H9 (cell line): Measurements from ENCODE around the gene TMEM151A. TPM values are rescaled to one million over a fixed set of nuclear protein-coding genes. Genes with fewer than 3 reads are reported as not detected.

Source experiments
- DNase-seq: peaks from one replicate; pipeline ENCODE4 v3.0.0-alpha.2; 2017
- H2AFZ ChIP-seq: one replicate; pipeline ENCODE4 v1.6.1; 2013; ENCODE audit warnings: mild to moderate bottlenecking, low read length, control low read depth, moderate library complexity
- H2AK5ac ChIP-seq: 2 replicates; pipeline ENCODE4 v1.6.1; 2013; ENCODE audit warnings: low read length, control low read depth, mixed read lengths; ENCODE audit not compliant: insufficient read length
- H2BK120ac ChIP-seq: one replicate; pipeline ENCODE4 v1.6.1; 2013; ENCODE audit warnings: low read depth, mild to moderate bottlenecking, low read length, control low read depth, inconsistent platforms; ENCODE audit not compliant: poor library complexity, severe bottlenecking
- H2BK12ac ChIP-seq: 2 replicates; pipeline ENCODE4 v1.6.1; 2013; ENCODE audit warnings: low read length, control low read depth, mixed read lengths, low read depth; ENCODE audit not compliant: insufficient read length
- H2BK15ac ChIP-seq: 2 replicates; pipeline ENCODE4 v1.6.1; 2013; ENCODE audit warnings: low read depth, low read length, control low read depth
- H2BK20ac ChIP-seq: one replicate; pipeline ENCODE4 v1.6.1; 2013; ENCODE audit warnings: low read depth, mild to moderate bottlenecking, low read length, control low read depth, inconsistent platforms; ENCODE audit not compliant: poor library complexity, severe bottlenecking
- H2BK5ac ChIP-seq: 2 replicates; pipeline ENCODE4 v1.6.1; 2013; ENCODE audit warnings: low read length, control low read depth, mixed read lengths; ENCODE audit not compliant: insufficient read length
- H3K14ac ChIP-seq: 2 replicates; pipeline ENCODE4 v1.6.1; 2013; ENCODE audit warnings: low read length, control low read depth; ENCODE audit not compliant: insufficient read depth
- H3K18ac ChIP-seq: 2 replicates; pipeline ENCODE4 v1.6.1; 2013; ENCODE audit warnings: low read depth, mild to moderate bottlenecking, mixed read lengths, low read length, control low read depth; ENCODE audit not compliant: insufficient read length
- H3K23ac ChIP-seq: 2 replicates; pipeline ENCODE4 v1.6.1; 2013; ENCODE audit warnings: low read length, control low read depth, mixed read lengths, low read depth; ENCODE audit not compliant: insufficient read length
- H3K23me2 ChIP-seq: 2 replicates; pipeline ENCODE4 v1.6.1; 2013; ENCODE audit warnings: low read depth, mild to moderate bottlenecking, mixed read lengths, low read length, control low read depth; ENCODE audit not compliant: insufficient read length, poor library complexity, severe bottlenecking
- H3K27ac ChIP-seq: 2 replicates; pipeline ENCODE4 v1.5.1; 2013; ENCODE audit warnings: low read length, control low read depth, mixed read lengths, low read depth; ENCODE audit not compliant: insufficient read length
- H3K27me3 ChIP-seq: 2 replicates; pipeline ENCODE4 v1.6.1; 2013; ENCODE audit warnings: low read length, control low read depth, inconsistent platforms; ENCODE audit not compliant: insufficient read depth
- H3K4ac ChIP-seq: 2 replicates; pipeline ENCODE4 v1.6.1; 2013; ENCODE audit warnings: low read depth, mild to moderate bottlenecking, control low read depth, inconsistent platforms, low read length, moderate library complexity
- H3K4me1 ChIP-seq: 2 replicates; pipeline ENCODE4 v1.6.1; 2013; ENCODE audit warnings: low read length, control low read depth, inconsistent platforms; ENCODE audit not compliant: insufficient read depth
- H3K4me2 ChIP-seq: 2 replicates; pipeline ENCODE4 v1.6.1; 2013; ENCODE audit warnings: low read length, control low read depth, mixed read lengths; ENCODE audit not compliant: insufficient read length, insufficient read depth
- H3K56ac ChIP-seq: 2 replicates; pipeline ENCODE4 v1.6.1; 2013; ENCODE audit warnings: low read depth, mild to moderate bottlenecking, mixed read lengths, low read length, control low read depth; ENCODE audit not compliant: insufficient read length
- H3K79me1 ChIP-seq: 2 replicates; pipeline ENCODE4 v1.6.1; 2013; ENCODE audit warnings: low read depth, mild to moderate bottlenecking, moderate library complexity, low read length, control low read depth, inconsistent platforms; ENCODE audit not compliant: insufficient read depth, poor library complexity, severe bottlenecking
- H3K79me2 ChIP-seq: 2 replicates; pipeline ENCODE4 v1.6.1; 2013; ENCODE audit warnings: low read length, control low read depth, inconsistent platforms; ENCODE audit not compliant: insufficient read depth
- H3K9ac ChIP-seq: 2 replicates; pipeline ENCODE4 v1.6.1; 2013; ENCODE audit warnings: low read length, control low read depth, mixed read lengths; ENCODE audit not compliant: insufficient read length; ENCODE audit errors: extremely low read depth
- H3K9me3 ChIP-seq: one replicate; pipeline ENCODE4 v1.6.1; 2013; ENCODE audit warnings: low read depth, low read length, inconsistent platforms; ENCODE audit not compliant: control insufficient read depth
- H3T11ph ChIP-seq: one replicate; pipeline ENCODE4 v1.6.1; 2013; ENCODE audit warnings: mild to moderate bottlenecking, low read length, control low read depth, inconsistent platforms
- H4K20me1 ChIP-seq: one replicate; pipeline ENCODE4 v1.6.1; 2013; ENCODE audit not compliant: control insufficient read depth, insufficient read length, insufficient read depth
- H4K5ac ChIP-seq: 2 replicates; pipeline ENCODE4 v1.6.1; 2013; ENCODE audit warnings: low read depth, mild to moderate bottlenecking, mixed read lengths, low read length, control low read depth; ENCODE audit not compliant: insufficient read length
- H4K8ac ChIP-seq: replicated peaks from 2 replicates; pipeline ENCODE4 v1.6.1; 2013; ENCODE audit warnings: low read length, control low read depth, mixed read lengths, low read depth; ENCODE audit not compliant: insufficient read length
- H4K91ac ChIP-seq: 2 replicates; pipeline ENCODE4 v1.6.1; 2013; ENCODE audit warnings: low read depth, mild to moderate bottlenecking, moderate library complexity, mixed read lengths, low read length, control low read depth; ENCODE audit not compliant: insufficient read length
- H3K27ac Mint-ChIP-seq, 3 experiments: 2 replicates in 2 of 3; 3 replicates in 1 of 3; pipeline ENCODE4 v1.8.0; 2020 to 2021; ENCODE audit warnings: mixed read lengths in 3 of 3, mild to moderate bottlenecking in 1 of 3, moderate library complexity in 1 of 3
- H3K27me3 Mint-ChIP-seq: 2 replicates; pipeline ENCODE4 v1.8.0; 2021; ENCODE audit warnings: low read depth, mild to moderate bottlenecking, moderate library complexity, mixed read lengths
- H3K36me3 Mint-ChIP-seq, 3 experiments: 2 replicates in 2 of 3; 3 replicates in 1 of 3; pipeline ENCODE4 v1.8.0; 2020 to 2021; ENCODE audit warnings: low read depth in 3 of 3, mixed read lengths in 3 of 3; ENCODE audit not compliant: insufficient read depth in 1 of 3
- H3K4me1 Mint-ChIP-seq, 2 experiments: 2 replicates each; pipeline ENCODE4 v1.8.0; 2020; ENCODE audit warnings: mixed read lengths in 2 of 2
- H3K4me3 Mint-ChIP-seq, 2 experiments: 2 replicates in 1 of 2; 3 replicates in 1 of 2; pipeline ENCODE4 v1.8.0; 2020 to 2021; ENCODE audit warnings: mild to moderate bottlenecking in 2 of 2, mixed read lengths in 2 of 2, moderate library complexity in 1 of 2
- H3K9me3 Mint-ChIP-seq, 2 experiments: 2 replicates in 1 of 2; 3 replicates in 1 of 2; pipeline ENCODE4 v1.8.0; 2020; ENCODE audit warnings: mild to moderate bottlenecking in 2 of 2, mixed read lengths in 2 of 2, moderate library complexity in 1 of 2
- CTCF ChIP-seq: fragments of 200-600 bp; sonication (generic); conservative IDR thresholded peaks from 3 replicates; pipeline ENCODE4 v1.8.0; 2021; ENCODE audit warnings: antibody characterized with exemption, mild to moderate bottlenecking
- whole genome bisulfite sequencing: extraction: QIAGEN DNeasy Blood & Tissue Kit; methylation state at CpG from one replicate; pipeline ENCODE4 v1.1.7; 2013; ENCODE audit warnings: missing lambda C conversion rate, low lambda C conversion rate, mixed read lengths; ENCODE audit not compliant: insufficient read length; ENCODE audit errors: extremely low coverage; 5-methylcytosine and 5-hydroxymethylcytosine counted together
- total RNA-seq: library from RNA; stranded (reverse); gene quantifications from 2 replicates; pipeline ENCODE4 v1.2.1, GENCODE V29; 2021

Gene TMEM151A
- total RNA-seq, 1 experiment from 2014 or later = 1.2 TPM

- Histone ChIP-seq H3K18ac (peak overlapping the region; percentile 64), H3K23me2 (peaks cover 12% of the 10 kb centered on the region), H2BK15ac (no peak overlapping the region), H2AK5ac (no peak overlapping the region), H2BK12ac (no peak overlapping the region), H3K9me3 (no peaks in the 10 kb centered on the region), H4K5ac (no peak overlapping the region), H2BK20ac (no peak overlapping the region), H3K23ac (no peak overlapping the region), H3K14ac (peak overlapping the region; percentile 82), H3T11ph (no peak overlapping the region), H2BK120ac (no peak overlapping the region), H3K4me2 (peak overlapping the region; percentile 38), H2BK5ac (no peak overlapping the region), H2AFZ (no peak overlapping the region), H3K4ac (no peak overlapping the region), H3K27me3 (no peaks in the 10 kb centered on the region), H4K20me1 (no peaks in the 10 kb centered on the region), H3K4me1 (peaks cover 2% of the 10 kb centered on the region; the same call in 1 of the 2 replicates), H3K79me1 (no peaks in the 10 kb centered on the region), H4K8ac (no peak overlapping the region), H3K27ac (no peak overlapping the region), H3K79me2 (no peaks in the 10 kb centered on the region), H4K91ac (no peak overlapping the region), H3K56ac (no peak overlapping the region), H3K9ac (no peak overlapping the region)
- peak; percentile 60 for TF ChIP-seq CTCF
- peaks cover 22 to 31% of the 10 kb centered on the region in 2 experiments for H3K4me1 Mint-ChIP-seq
- H3K9me3 Mint-ChIP-seq = peaks cover 0 to 3% of the 10 kb centered on the region in 2 experiments; a peak in 2 of 5 replicates
- H3K27me3 Mint-ChIP-seq = peaks cover 17% of the 10 kb centered on the region
- WGBS = no CpG with 5 or more reads among the region's 38 CpGs
- peak; percentile 77 for DNase-seq
- peaks cover 0 to under 1% (median under 1%) of the 10 kb centered on the region in 3 experiments; a peak in 3 of 7 replicates for H3K36me3 Mint-ChIP-seq
- H3K27ac Mint-ChIP-seq = peak overlapping the region; percentile 87 to 97 (median 96)
- H3K4me3 Mint-ChIP-seq = peak overlapping the region; percentile 67 to 86
Measured at GRCh38 chr11:66313321-66314185, 21.9 kb downstream of the TMEM151A start.
